Colon (tissue), 2 donors: ENCODE results near the gene TTC28.
"Not testable (repeated sequence)": the region's sequence is repeated elsewhere in the genome, so short reads cannot be mapped to it uniquely, and the experiment has no call there.

ENCODE experiments used
- FAIRE-seq: peaks from 2 replicates; lab custom pipeline; 2012; peaks lifted over from hg19 to GRCh38; lab: Jason Lieb, UNC
- donor health status: control.
- donor health status: control.

TTC28 gene

GRCh38 chr22:28102151-28102812 is 577.4 kb downstream of the TTC28 start:
- FAIRE-seq = no peak

GRCh38 chr22:28097627-28098026 is 582.0 kb downstream of the TTC28 start:
- FAIRE-seq = no peak

GRCh38 chr22:28096161-28096560 is 583.5 kb downstream of the TTC28 start:
- FAIRE-seq = no peak

- no peak for FAIRE-seq
Measured at GRCh38 chr22:28095316-28096095, 584.1 kb downstream of the TTC28 start.

- FAIRE-seq = no peak
Measured at GRCh38 chr22:28094771-28095170, 584.9 kb downstream of the TTC28 start.

- no peak for FAIRE-seq
Measured at GRCh38 chr22:28093711-28094110, 585.9 kb downstream of the TTC28 start.

GRCh38 chr22:28091486-28091885 is 588.2 kb downstream of the TTC28 start:
- no peak for FAIRE-seq

GRCh38 chr22:28089541-28089940 is 590.1 kb downstream of the TTC28 start:
- not testable (repeated sequence) for FAIRE-seq

GRCh38 chr22:28077166-28077565 is 602.5 kb downstream of the TTC28 start:
- FAIRE-seq = no peak

GRCh38 chr22:28075358-28075981 is 604.2 kb downstream of the TTC28 start:
- no peak for FAIRE-seq

GRCh38 chr22:28074526-28074925 is 605.1 kb downstream of the TTC28 start:
- FAIRE-seq = no peak

GRCh38 chr22:28072066-28072465 is 607.6 kb downstream of the TTC28 start:
- FAIRE-seq = no peak

GRCh38 chr22:28068826-28069225 is 610.8 kb downstream of the TTC28 start:
- FAIRE-seq = no peak

- no peak for FAIRE-seq
Measured at GRCh38 chr22:28064920-28065319, 614.7 kb downstream of the TTC28 start.

- FAIRE-seq = no peak
Measured at GRCh38 chr22:28063656-28064055, 616.0 kb downstream of the TTC28 start.

GRCh38 chr22:28060594-28060993 is 619.0 kb downstream of the TTC28 start:
- FAIRE-seq = not testable (repeated sequence)

- FAIRE-seq = no peak
Measured at GRCh38 chr22:28058036-28058435, 621.6 kb downstream of the TTC28 start.

GRCh38 chr22:28054819-28055208 is 624.8 kb downstream of the TTC28 start:
- FAIRE-seq = no peak

- FAIRE-seq = no peak
Measured at GRCh38 chr22:28053896-28054818, 625.5 kb downstream of the TTC28 start.

- FAIRE-seq = no peak
Measured at GRCh38 chr22:28052825-28053269, 626.8 kb downstream of the TTC28 start.

- no peak for FAIRE-seq
Measured at GRCh38 chr22:28051787-28052356, 627.8 kb downstream of the TTC28 start.
